ENCODE data around the gene OSBPL6. TPM values are rescaled to one million over a fixed set of nuclear protein-coding genes. Genes with fewer than 3 reads are reported as not detected.
"Not testable (repeated sequence)": the region's sequence is repeated elsewhere in the genome, so short reads cannot be mapped to it uniquely, and the experiment has no call there.

Gene OSBPL6
- total and polyA plus RNA-seq, 2 of the 13 experiments (the other 11 are each of a cell fraction or from before 2014, with no cell fraction given) = 0.03 to 0.11 TPM

DNA sequence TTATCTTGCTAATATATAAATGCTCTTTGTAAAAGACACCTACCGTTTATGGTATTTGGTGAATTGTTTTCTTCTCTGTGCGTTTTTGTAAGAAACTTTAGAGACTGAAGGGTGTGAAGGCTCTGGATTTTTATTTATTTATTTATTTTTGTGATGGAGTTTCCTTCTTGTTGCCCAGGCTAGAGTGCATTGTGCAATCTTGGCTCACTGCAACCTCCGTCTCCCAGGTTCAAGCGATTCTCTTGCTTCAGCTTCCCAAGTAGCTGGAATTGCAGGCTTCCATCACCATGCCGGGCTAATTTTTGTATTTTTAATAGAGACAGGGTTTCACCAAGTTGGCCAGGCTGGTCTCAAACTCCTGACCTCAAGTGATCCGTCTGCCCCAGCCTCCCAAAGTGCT is 129.0 kb downstream of the OSBPL6 start:
- in situ Hi-C loops (cut with HindIII; ENCODE audit: extremely low pct_ligation_motif_present, low pct_unique_long_range_greater_than_20kb); H3K9me3 ChIP-seq (ENCODE audit: low read length); CTCF ChIA-PET (ENCODE audit: low intra/inter-chr PET ratio, low total read pairs); ATAC-seq; H3K79me2 ChIP-seq (ENCODE audit: insufficient read depth, low read length); H2AFZ ChIP-seq (ENCODE audit: low read length); H3K9ac ChIP-seq (ENCODE audit: insufficient read depth, low read depth, low read length); FAIRE-seq; BruUV-seq (replicated peaks); POLR2A ChIA-PET; DNase-seq (ENCODE audit: low spot score); H3K27me3 ChIP-seq (ENCODE audit: control insufficient read depth in 1 of 2, insufficient read depth in 2 of 2, low read length in 2 of 2); H3K36me3 ChIP-seq (replicated peaks in 1 of 2; ENCODE audit: control insufficient read depth in 1 of 2, insufficient read depth in 2 of 2, low read length in 2 of 2); H4K20me1 ChIP-seq (ENCODE audit: insufficient read depth, low read length); H3K4me2 ChIP-seq (ENCODE audit: low read depth, low read length); H3K27ac ChIP-seq (ENCODE audit: extremely low read length, insufficient read depth, low read length); H3K4me3 ChIP-seq (replicated peaks in 1 of 3; ENCODE audit: insufficient read depth in 1 of 3, low read depth in 2 of 3, low read length in 3 of 3): not testable (repeated sequence)
- H3K4me1 ChIP-seq (ENCODE audit: insufficient read depth, low read length) = peaks cover 13% of the 10 kb centered on the region
- TF ChIP-seq CEBPB (IDR thresholded peaks at IDR 0.05; ENCODE audit: borderline replicate concordance, low read depth, low read length) = peak; percentile 45; the same call in 1 of the 2 replicates
- WGBS (ENCODE audit: low lambda C conversion rate) = 43% methylated on average over 6 of the region's 6 CpGs
- intact Hi-C loops (cut with micrococcal nuclease; ENCODE audit: unreplicated experiment) = loop anchor here (1.0 kb wide), 1 partner anchor 38 kb away; no protein-coding TSS in a partner anchor

- H3K4me1 ChIP-seq (ENCODE audit: insufficient read depth, low read length) = peaks cover 15% of the 10 kb centered on the region
- in situ Hi-C loops (cut with HindIII; ENCODE audit: extremely low pct_ligation_motif_present, low pct_unique_long_range_greater_than_20kb) (no loop called here), intact Hi-C loops (cut with micrococcal nuclease; ENCODE audit: unreplicated experiment) (no loop called here)
- H3K27me3 ChIP-seq (ENCODE audit: control insufficient read depth in 1 of 2, insufficient read depth in 2 of 2, low read length in 2 of 2) = peaks cover 0 to 5% of the 10 kb centered on the region in 2 experiments; a peak in 1 of 5 replicates
- WGBS (ENCODE audit: low lambda C conversion rate) = 0% methylated on average over 5 of the region's 5 CpGs
- H3K27ac ChIP-seq (ENCODE audit: extremely low read length, insufficient read depth, low read length) = no peak overlapping the region
- H4K20me1 ChIP-seq (ENCODE audit: insufficient read depth, low read length) = no peaks in the 10 kb centered on the region
- H2AFZ ChIP-seq (ENCODE audit: low read length) = no peak overlapping the region
- H3K9ac ChIP-seq (ENCODE audit: insufficient read depth, low read depth, low read length) = no peak overlapping the region
- no TSS peak for BruUV-seq (replicated peaks)
- H3K9me3 ChIP-seq (ENCODE audit: low read length) = no peaks in the 10 kb centered on the region
- DNase-seq (ENCODE audit: low spot score) = no peak
- ATAC-seq = no peak
- POLR2A ChIA-PET = no interaction called here
- CTCF ChIA-PET (ENCODE audit: low intra/inter-chr PET ratio, low total read pairs) = no interaction called here
- no peak for FAIRE-seq
- no peaks in the 10 kb centered on the region for H3K36me3 ChIP-seq (replicated peaks in 1 of 2; ENCODE audit: control insufficient read depth in 1 of 2, insufficient read depth in 2 of 2, low read length in 2 of 2)
- TF ChIP-seq NR2F2 (IDR thresholded peaks at IDR 0.05; ENCODE audit: borderline replicate concordance, low read depth) = no peak
- no peak overlapping the region for H3K4me2 ChIP-seq (ENCODE audit: low read depth, low read length)
- H3K4me3 ChIP-seq (replicated peaks in 1 of 3; ENCODE audit: insufficient read depth in 1 of 3, low read depth in 2 of 3, low read length in 3 of 3) = no peak overlapping the region
- H3K79me2 ChIP-seq (ENCODE audit: insufficient read depth, low read length) = no peaks in the 10 kb centered on the region
These were observed 129.8 kb downstream of the OSBPL6 start for GRCh38 chr2:178324077-178324476.

DNA sequence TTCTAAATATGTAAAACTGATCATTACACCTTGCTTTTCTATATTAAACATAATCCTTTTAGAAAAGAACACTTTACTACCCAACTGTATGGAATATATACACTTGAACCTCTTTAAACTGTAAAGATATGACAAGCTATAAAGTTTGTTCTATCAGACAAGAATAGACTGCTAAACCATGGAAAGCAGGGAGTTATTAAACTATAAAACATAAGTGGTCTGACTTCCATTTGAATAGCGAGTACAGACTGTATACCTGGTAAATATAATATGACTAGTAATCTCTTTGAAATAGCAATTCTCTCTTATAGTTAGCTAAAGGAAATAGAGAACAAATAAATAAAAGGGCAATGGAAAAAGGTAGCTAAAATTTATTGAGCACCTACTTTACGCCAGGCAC is 131.0 kb downstream of the OSBPL6 start:
- no TSS peak for BruUV-seq (replicated peaks)
- FAIRE-seq = no peak
- Histone ChIP-seq H3K4me2 (ENCODE audit: low read depth, low read length) (no peak overlapping the region), H3K9ac (ENCODE audit: insufficient read depth, low read depth, low read length) (no peak overlapping the region), H3K9me3 (ENCODE audit: low read length) (no peaks in the 10 kb centered on the region), H3K79me2 (ENCODE audit: insufficient read depth, low read length) (no peaks in the 10 kb centered on the region), H4K20me1 (ENCODE audit: insufficient read depth, low read length) (no peaks in the 10 kb centered on the region), H3K36me3 (replicated peaks in 1 of 2; ENCODE audit: control insufficient read depth in 1 of 2, insufficient read depth in 2 of 2, low read length in 2 of 2) (no peaks in the 10 kb centered on the region), H3K4me1 (ENCODE audit: insufficient read depth, low read length) (peaks cover 18% of the 10 kb centered on the region), H3K4me3 (replicated peaks in 1 of 3; ENCODE audit: insufficient read depth in 1 of 3, low read depth in 2 of 3, low read length in 3 of 3) (no peak overlapping the region), H2AFZ (ENCODE audit: low read length) (no peak overlapping the region), H3K27me3 (ENCODE audit: control insufficient read depth in 1 of 2, insufficient read depth in 2 of 2, low read length in 2 of 2) (peaks cover 0 to 5% of the 10 kb centered on the region in 2 experiments; a peak in 1 of 5 replicates), H3K27ac (ENCODE audit: extremely low read length, insufficient read depth, low read length) (no peak overlapping the region)
- intact Hi-C loops (cut with micrococcal nuclease; ENCODE audit: unreplicated experiment) (no loop called here), in situ Hi-C loops (cut with HindIII; ENCODE audit: extremely low pct_ligation_motif_present, low pct_unique_long_range_greater_than_20kb) (no loop called here)
- ChIA-PET CTCF (ENCODE audit: low intra/inter-chr PET ratio, low total read pairs) (no interaction called here), POLR2A (no interaction called here)
- 89% methylated on average over 2 of the region's 2 CpGs for WGBS (ENCODE audit: low lambda C conversion rate)
- no peak for DNase-seq (ENCODE audit: low spot score)
- no peak for ATAC-seq
- TF ChIP-seq HNRNPLL (IDR thresholded peaks at IDR 0.05; ENCODE audit: low read depth, low read length, poor library complexity, severe bottlenecking) = no peak
- no peak for TF ChIP-seq EP300 (IDR thresholded peaks at IDR 0.05; ENCODE audit: low read depth in 2 of 2, low read length in 2 of 2)
- TF ChIP-seq EP300 (CRISPR knock-in tag; IDR thresholded peaks at IDR 0.05; ENCODE audit: borderline replicate concordance) = no peak
- no peak for TF ChIP-seq ZNF674 (CRISPR knock-in tag; IDR thresholded peaks at IDR 0.05; ENCODE audit: low read depth)
- no peak for TF ChIP-seq DZIP1 (CRISPR knock-in tag; IDR thresholded peaks at IDR 0.05)
- no peak for TF ChIP-seq MEIS1 (CRISPR knock-in tag; IDR thresholded peaks at IDR 0.05; ENCODE audit: borderline replicate concordance)
- no peak for TF ChIP-seq NCOR1 (IDR thresholded peaks at IDR 0.05; ENCODE audit: borderline replicate concordance, low read length)
- TF ChIP-seq ZNF224 (CRISPR knock-in tag; IDR thresholded peaks at IDR 0.05) = no peak
